ENCODE results near the gene PXDN. TPM values are rescaled to one million over a fixed set of nuclear protein-coding genes. Genes with fewer than 3 reads are reported as not detected.

Gene PXDN
- total and polyA plus RNA-seq, 9 of the 15 experiments (the other 6 are each of a cell fraction or from before 2014, with no cell fraction given): 0.49 TPM; not detected in 8

DNA sequence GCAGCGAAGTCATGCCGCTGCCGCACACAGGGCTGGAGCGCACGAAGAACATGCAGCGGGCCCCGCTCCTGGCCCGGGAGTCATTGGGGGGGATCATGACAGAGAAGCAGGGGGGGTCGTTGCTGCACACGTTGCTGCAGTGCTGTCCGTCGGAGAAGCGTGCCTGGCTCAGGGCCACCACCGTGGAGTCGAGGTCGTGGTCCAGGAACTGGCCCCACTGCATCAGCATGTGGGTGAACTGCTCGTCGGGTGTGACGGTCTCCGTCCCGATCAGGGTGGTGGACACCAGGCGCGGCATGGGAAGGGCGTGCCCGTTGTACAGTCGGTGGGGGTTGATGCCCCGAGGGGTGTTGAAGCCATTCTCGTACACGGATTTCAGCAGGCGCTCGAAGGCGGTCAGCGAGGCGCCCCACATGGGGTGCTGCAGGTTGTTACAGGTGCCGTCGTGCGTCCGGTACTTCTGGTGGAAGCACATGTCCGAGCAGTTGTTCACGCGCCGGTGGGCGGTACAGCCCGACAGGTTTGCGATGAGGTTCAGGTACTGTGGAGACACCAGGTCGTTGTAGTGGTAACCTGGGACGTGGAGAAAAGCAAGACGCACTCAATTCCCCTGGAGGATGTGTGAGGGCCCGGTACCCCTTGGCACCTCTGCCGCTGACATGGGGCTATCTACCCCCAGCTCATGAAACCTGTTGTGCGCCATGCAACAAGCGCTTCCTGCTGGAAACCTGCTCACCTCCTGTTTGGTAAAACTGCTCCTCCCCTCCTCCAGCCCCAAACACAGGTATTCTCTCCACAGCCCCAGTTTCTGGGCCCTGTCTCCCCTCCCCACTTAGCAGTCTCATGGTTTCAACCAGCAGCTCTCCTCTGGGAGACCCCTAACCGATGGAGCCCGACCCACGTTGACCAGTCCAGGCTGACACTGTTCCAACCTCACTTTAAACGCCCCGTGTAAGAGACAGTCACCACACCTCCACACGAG lies 94.9 kb downstream of the PXDN start (continued):
- TF ChIP-seq RERE (CRISPR knock-in tag; IDR thresholded peaks at IDR 0.05; ENCODE audit: borderline replicate concordance) (no peak), TAF1 (IDR thresholded peaks at IDR 0.05; ENCODE audit: control insufficient read depth, extremely low read depth, insufficient read depth, low read length, severe bottlenecking) (no peak), PHF8 (IDR thresholded peaks at IDR 0.05; ENCODE audit: borderline replicate concordance, low read length) (no peak)

Measured in K562 (cell line).